Measurements from ENCODE around the gene HEATR5A.
"Not testable (repeated sequence)": the region's sequence is repeated elsewhere in the genome, so short reads cannot be mapped to it uniquely, and the experiment has no call there.

Gene HEATR5A

GRCh38 chr14:31388687-31389413, 31.5 kb downstream of the HEATR5A start:
- Mint-ChIP-seq H3K27me3 (ENCODE audit: low read depth) (no peaks in the 10 kb centered on the region), H3K27ac (peak overlapping the region; percentile 34), H3K9me3 (no peaks in the 10 kb centered on the region), H3K4me1 (ENCODE audit: low read depth) (peaks cover 24% of the 10 kb centered on the region), H3K36me3 (ENCODE audit: low read depth) (peaks cover 9% of the 10 kb centered on the region), H3K4me3 (no peak overlapping the region)

GRCh38 chr14:31387091-31387490, 33.3 kb downstream of the HEATR5A start:
- H3K27ac Mint-ChIP-seq = no peak overlapping the region
- H3K27me3 Mint-ChIP-seq (ENCODE audit: low read depth) = no peaks in the 10 kb centered on the region
- H3K4me3 Mint-ChIP-seq = no peak overlapping the region
- peaks cover 22% of the 10 kb centered on the region for H3K4me1 Mint-ChIP-seq (ENCODE audit: low read depth)
- H3K36me3 Mint-ChIP-seq (ENCODE audit: low read depth) = peaks cover 14% of the 10 kb centered on the region
- H3K9me3 Mint-ChIP-seq = no peaks in the 10 kb centered on the region

GRCh38 chr14:31386271-31386670, 34.1 kb downstream of the HEATR5A start:
- no peak overlapping the region for H3K27ac Mint-ChIP-seq
- no peak overlapping the region for H3K4me3 Mint-ChIP-seq
- H3K36me3 Mint-ChIP-seq (ENCODE audit: low read depth) = peaks cover 14% of the 10 kb centered on the region
- no peaks in the 10 kb centered on the region for H3K9me3 Mint-ChIP-seq
- H3K27me3 Mint-ChIP-seq (ENCODE audit: low read depth) = no peaks in the 10 kb centered on the region
- H3K4me1 Mint-ChIP-seq (ENCODE audit: low read depth) = peaks cover 16% of the 10 kb centered on the region

- Mint-ChIP-seq H3K9me3 (no peaks in the 10 kb centered on the region), H3K27ac (no peak overlapping the region), H3K4me1 (ENCODE audit: low read depth) (peaks cover 11% of the 10 kb centered on the region), H3K27me3 (ENCODE audit: low read depth) (no peaks in the 10 kb centered on the region), H3K36me3 (ENCODE audit: low read depth) (peaks cover 15% of the 10 kb centered on the region), H3K4me3 (no peak overlapping the region)
These were observed 38.1 kb downstream of the HEATR5A start for GRCh38 chr14:31382221-31382620.

- H3K27ac Mint-ChIP-seq = no peak overlapping the region
- H3K36me3 Mint-ChIP-seq (ENCODE audit: low read depth) = peaks cover 16% of the 10 kb centered on the region
These were observed 40.2 kb downstream of the HEATR5A start for GRCh38 chr14:31380106-31380505.

GRCh38 chr14:31379125-31379947, 41.0 kb downstream of the HEATR5A start:
- H3K27ac Mint-ChIP-seq; H3K9me3 Mint-ChIP-seq; H3K27me3 Mint-ChIP-seq (ENCODE audit: low read depth); H3K4me3 Mint-ChIP-seq: not testable (repeated sequence)
- Mint-ChIP-seq H3K4me1 (ENCODE audit: low read depth) (peaks cover 14% of the 10 kb centered on the region), H3K36me3 (ENCODE audit: low read depth) (peaks cover 16% of the 10 kb centered on the region)

More at GRCh38 chr14:31380106-31380505, 40.2 kb downstream of the HEATR5A start:
- Mint-ChIP-seq H3K4me1 (ENCODE audit: low read depth) (peaks cover 14% of the 10 kb centered on the region), H3K9me3 (no peaks in the 10 kb centered on the region), H3K27me3 (ENCODE audit: low read depth) (no peaks in the 10 kb centered on the region), H3K4me3 (no peak overlapping the region)

GRCh38 chr14:31377433-31377832, 42.9 kb downstream of the HEATR5A start:
- H3K27me3 Mint-ChIP-seq (ENCODE audit: low read depth) = no peaks in the 10 kb centered on the region
- H3K4me1 Mint-ChIP-seq (ENCODE audit: low read depth) = peaks cover 19% of the 10 kb centered on the region
- peaks cover 13% of the 10 kb centered on the region for H3K36me3 Mint-ChIP-seq (ENCODE audit: low read depth)

GRCh38 chr14:31371646-31372045, 48.7 kb downstream of the HEATR5A start:
- no peak overlapping the region for H3K4me3 Mint-ChIP-seq
- peaks cover 7% of the 10 kb centered on the region for H3K36me3 Mint-ChIP-seq (ENCODE audit: low read depth)

More at GRCh38 chr14:31377433-31377832, 42.9 kb downstream of the HEATR5A start:
- Mint-ChIP-seq H3K9me3 (no peaks in the 10 kb centered on the region), H3K27ac (no peak overlapping the region), H3K4me3 (no peak overlapping the region)

GRCh38 chr14:31363331-31364073, 56.8 kb downstream of the HEATR5A start:
- Mint-ChIP-seq H3K4me1 (ENCODE audit: low read depth) (no peaks in the 10 kb centered on the region), H3K4me3 (no peak overlapping the region), H3K27ac (no peak overlapping the region), H3K36me3 (ENCODE audit: low read depth) (no peaks in the 10 kb centered on the region), H3K9me3 (no peaks in the 10 kb centered on the region), H3K27me3 (ENCODE audit: low read depth) (no peaks in the 10 kb centered on the region)

More at GRCh38 chr14:31371646-31372045, 48.7 kb downstream of the HEATR5A start:
- Mint-ChIP-seq H3K27me3 (ENCODE audit: low read depth) (no peaks in the 10 kb centered on the region), H3K9me3 (no peaks in the 10 kb centered on the region), H3K4me1 (ENCODE audit: low read depth) (peaks cover 19% of the 10 kb centered on the region), H3K27ac (no peak overlapping the region)

GRCh38 chr14:31362746-31363145, 57.6 kb downstream of the HEATR5A start:
- Mint-ChIP-seq H3K9me3 (no peaks in the 10 kb centered on the region), H3K27me3 (ENCODE audit: low read depth) (no peaks in the 10 kb centered on the region), H3K36me3 (ENCODE audit: low read depth) (no peaks in the 10 kb centered on the region), H3K27ac (no peak overlapping the region), H3K4me1 (ENCODE audit: low read depth) (no peaks in the 10 kb centered on the region), H3K4me3 (no peak overlapping the region)

GRCh38 chr14:31361761-31362160, 58.6 kb downstream of the HEATR5A start:
- not testable (repeated sequence) for H3K36me3 Mint-ChIP-seq (ENCODE audit: low read depth); H3K27ac Mint-ChIP-seq; H3K4me1 Mint-ChIP-seq (ENCODE audit: low read depth); H3K4me3 Mint-ChIP-seq; H3K9me3 Mint-ChIP-seq; H3K27me3 Mint-ChIP-seq (ENCODE audit: low read depth)

- Mint-ChIP-seq H3K27me3 (ENCODE audit: low read depth) (no peaks in the 10 kb centered on the region), H3K4me1 (ENCODE audit: low read depth) (no peaks in the 10 kb centered on the region), H3K4me3 (no peak overlapping the region), H3K36me3 (ENCODE audit: low read depth) (peaks cover 2% of the 10 kb centered on the region), H3K27ac (no peak overlapping the region), H3K9me3 (no peaks in the 10 kb centered on the region)
These were observed 59.3 kb downstream of the HEATR5A start for GRCh38 chr14:31360919-31361662.

GRCh38 chr14:31357279-31357678, 63.1 kb downstream of the HEATR5A start:
- no peak overlapping the region for H3K27ac Mint-ChIP-seq
- no peaks in the 10 kb centered on the region for H3K9me3 Mint-ChIP-seq

GRCh38 chr14:31346097-31346496, 74.3 kb downstream of the HEATR5A start:
- Mint-ChIP-seq H3K4me1 (ENCODE audit: low read depth) (no peaks in the 10 kb centered on the region), H3K27ac (no peak overlapping the region), H3K9me3 (no peaks in the 10 kb centered on the region), H3K36me3 (ENCODE audit: low read depth) (peaks cover 4% of the 10 kb centered on the region), H3K4me3 (no peak overlapping the region), H3K27me3 (ENCODE audit: low read depth) (no peaks in the 10 kb centered on the region)

More at GRCh38 chr14:31357279-31357678, 63.1 kb downstream of the HEATR5A start:
- Mint-ChIP-seq H3K36me3 (ENCODE audit: low read depth) (peaks cover 2% of the 10 kb centered on the region), H3K4me1 (ENCODE audit: low read depth) (no peaks in the 10 kb centered on the region), H3K27me3 (ENCODE audit: low read depth) (no peaks in the 10 kb centered on the region), H3K4me3 (no peak overlapping the region)
